HepG2 (cell line): ENCODE data around the gene WNT1. TPM values are rescaled to one million over a fixed set of nuclear protein-coding genes. Genes with fewer than 3 reads are reported as not detected.
A peak's percentile ranks its signal among the peaks of the same experiment; 100 is the strongest.

Source experiments
- AHR ChIP-seq: IDR thresholded peaks from 2 replicates; pipeline ENCODE4 v1.6.1; 2018; ENCODE audit warnings: missing genetic modification reagents, missing compliant biosample characterization
- BCL3 ChIP-seq: sonication (generic); formaldehyde crosslinking; IDR thresholded peaks from 2 replicates; pipeline ENCODE4 v1.5.1; 2020; ENCODE audit warnings: mild to moderate bottlenecking, missing genetic modification reagents, moderate library complexity
- CENPX ChIP-seq: sonication (generic); formaldehyde crosslinking; IDR thresholded peaks from 2 replicates; pipeline ENCODE4 v1.9.0; 2021; ENCODE audit warnings: mild to moderate bottlenecking, missing genetic modification reagents, moderate library complexity
- DMAP1 ChIP-seq: IDR thresholded peaks from 2 replicates; pipeline ENCODE4 v1.6.1; 2016
- GATAD2A ChIP-seq: IDR thresholded peaks from 2 replicates; pipeline ENCODE4 v1.6.1; 2016
- GPN1 ChIP-seq: sonication (generic); formaldehyde crosslinking; IDR thresholded peaks from 2 replicates; pipeline ENCODE4 v1.5.1; 2020; ENCODE audit warnings: missing genetic modification reagents, borderline replicate concordance
- HNRNPK ChIP-seq: fragments of 200-400 bp; formaldehyde crosslinking; IDR thresholded peaks from 2 replicates; pipeline ENCODE4 v1.6.1; 2018; ENCODE audit warnings: low read length, low read depth, moderate library complexity, mild to moderate bottlenecking; ENCODE audit not compliant: poor library complexity, severe bottlenecking
- HOXA3 ChIP-seq: sonication (generic); formaldehyde crosslinking; IDR thresholded peaks from 2 replicates; pipeline ENCODE4 v1.5.0; 2020; ENCODE audit warnings: missing genetic modification reagents
- LCORL ChIP-seq, 2 experiments: fragments of 450-650 bp in 1 of 2; sonication (generic) in 1 of 2; formaldehyde crosslinking in 1 of 2; IDR thresholded peaks; 2 replicates each; pipeline versions ENCODE4 v1.5.0 to v1.6.1; 2017 to 2020; ENCODE audit warnings: antibody characterized with exemption in 1 of 2, missing genetic modification reagents in 1 of 2
- MXI1 ChIP-seq: IDR thresholded peaks from 3 replicates; pipeline ENCODE4 v1.6.1; 2012; ENCODE audit warnings: low read depth, low read length, inconsistent platforms, borderline replicate concordance
- PBX3 ChIP-seq: sonication (generic); formaldehyde crosslinking; IDR thresholded peaks from 2 replicates; pipeline ENCODE4 v1.8.1; 2023; ENCODE audit warnings: missing genetic modification reagents, inconsistent platforms, borderline replicate concordance
- POLR2A ChIP-seq, 2 experiments: IDR thresholded peaks; 2 replicates each; pipeline ENCODE4 v1.6.1; 2011; ENCODE audit warnings: low read depth in 2 of 2, low read length in 2 of 2, mild to moderate bottlenecking in 1 of 2, moderate library complexity in 1 of 2; ENCODE audit not compliant: insufficient read depth in 1 of 2
- REPIN1 ChIP-seq: sonication (generic); formaldehyde crosslinking; IDR thresholded peaks from 2 replicates; pipeline ENCODE4 v1.8.0; 2022; ENCODE audit warnings: missing genetic modification reagents, low read depth, mild to moderate bottlenecking, borderline replicate concordance
- SMAD9 ChIP-seq: sonication (generic); formaldehyde crosslinking; IDR thresholded peaks from 2 replicates; pipeline ENCODE4 v1.5.1; 2020; ENCODE audit warnings: mild to moderate bottlenecking, missing genetic modification reagents
- TEAD2 ChIP-seq: sonication (generic); formaldehyde crosslinking; IDR thresholded peaks from 2 replicates; pipeline ENCODE4 v1.9.0; 2021; ENCODE audit warnings: missing genetic modification reagents
- ZFP62 ChIP-seq: sonication (generic); formaldehyde crosslinking; IDR thresholded peaks from 2 replicates; pipeline ENCODE4 v1.4.0; 2020; ENCODE audit warnings: missing genetic modification reagents
- polyA plus RNA-seq, 8 experiments: library from polyadenylated mRNA; depleted of rRNA in 3 of 8; stranded (reverse) in 7 of 8; unstranded in 1 of 8; fragments of >200 nt; fragmentation: Illumina TruSeq in 4 of 8; extraction: Trizol in 4 of 8; gene quantifications; 2 replicates each; pipeline versions ENCODE4 v1.2.1 to v1.2.3, GENCODE V29; 2011 to 2016; ENCODE audit warnings: low read depth in 4 of 8, missing spikeins in 1 of 8, mixed read lengths in 1 of 8; ENCODE audit not compliant: insufficient read depth in 1 of 8
- total RNA-seq, 5 experiments: library from RNA; depleted of rRNA; stranded (reverse); fragments of >200 nt; fragmentation: Illumina TruSeq; extraction: Trizol; gene quantifications; 2 replicates each; pipeline ENCODE4 v1.2.3, GENCODE V29; 2016; ENCODE audit warnings: low read depth in 1 of 5
- TF ChIP-seq, protein P1 (sequence below): sonication (generic); formaldehyde crosslinking; IDR thresholded peaks from 2 replicates; pipeline ENCODE4 v1.4.0; 2020; ENCODE audit warnings: missing genetic modification reagents, borderline replicate concordance
- TF ChIP-seq, protein P2 (sequence below): sonication (generic); formaldehyde crosslinking; IDR thresholded peaks from 2 replicates; pipeline ENCODE4 v1.5.0; 2020; ENCODE audit warnings: mild to moderate bottlenecking, missing genetic modification reagents, borderline replicate concordance

The WNT1 gene
- total and polyA plus RNA-seq, 2 of the 13 experiments (the other 11 are each of a cell fraction or from before 2014, with no cell fraction given) = not detected

GRCh38 chr12:48957141-48958048, 20.7 kb upstream of the WNT1 start, which contains the start of gene ARF3 (continued):
- no peak for TF ChIP-seq PBX3 (CRISPR knock-in tag)
- TF ChIP-seq LCORL (IDR thresholded peaks at IDR 0.05) = no peak
- TF ChIP-seq LCORL (CRISPR knock-in tag; IDR thresholded peaks at IDR 0.05) = peak; percentile 74
- TF ChIP-seq ZFP62 (CRISPR knock-in tag) = no peak
- TF ChIP-seq MXI1 = peak; percentile 89
- no peak for TF ChIP-seq DMAP1 (CRISPR knock-in tag)
- peak; percentile 73; the same call in 1 of the 2 replicates for TF ChIP-seq BCL3 (CRISPR knock-in tag)
- no peak for TF ChIP-seq CENPX
- peak; percentile 56 to 86 for TF ChIP-seq POLR2A (IDR thresholded peaks at IDR 0.05; ENCODE audit: insufficient read depth in 1 of 2, low read depth in 2 of 2, low read length in 2 of 2)
- TF ChIP-seq TEAD2 (CRISPR knock-in tag) = no peak
- no peak for TF ChIP-seq GPN1 (CRISPR knock-in tag)
- TF ChIP-seq HOXA3 (CRISPR knock-in tag) = peak; percentile 55
- TF ChIP-seq AHR (CRISPR knock-in tag) = no peak
- peak; percentile 84 for TF ChIP-seq HNRNPK
- TF ChIP-seq, protein P1, sequence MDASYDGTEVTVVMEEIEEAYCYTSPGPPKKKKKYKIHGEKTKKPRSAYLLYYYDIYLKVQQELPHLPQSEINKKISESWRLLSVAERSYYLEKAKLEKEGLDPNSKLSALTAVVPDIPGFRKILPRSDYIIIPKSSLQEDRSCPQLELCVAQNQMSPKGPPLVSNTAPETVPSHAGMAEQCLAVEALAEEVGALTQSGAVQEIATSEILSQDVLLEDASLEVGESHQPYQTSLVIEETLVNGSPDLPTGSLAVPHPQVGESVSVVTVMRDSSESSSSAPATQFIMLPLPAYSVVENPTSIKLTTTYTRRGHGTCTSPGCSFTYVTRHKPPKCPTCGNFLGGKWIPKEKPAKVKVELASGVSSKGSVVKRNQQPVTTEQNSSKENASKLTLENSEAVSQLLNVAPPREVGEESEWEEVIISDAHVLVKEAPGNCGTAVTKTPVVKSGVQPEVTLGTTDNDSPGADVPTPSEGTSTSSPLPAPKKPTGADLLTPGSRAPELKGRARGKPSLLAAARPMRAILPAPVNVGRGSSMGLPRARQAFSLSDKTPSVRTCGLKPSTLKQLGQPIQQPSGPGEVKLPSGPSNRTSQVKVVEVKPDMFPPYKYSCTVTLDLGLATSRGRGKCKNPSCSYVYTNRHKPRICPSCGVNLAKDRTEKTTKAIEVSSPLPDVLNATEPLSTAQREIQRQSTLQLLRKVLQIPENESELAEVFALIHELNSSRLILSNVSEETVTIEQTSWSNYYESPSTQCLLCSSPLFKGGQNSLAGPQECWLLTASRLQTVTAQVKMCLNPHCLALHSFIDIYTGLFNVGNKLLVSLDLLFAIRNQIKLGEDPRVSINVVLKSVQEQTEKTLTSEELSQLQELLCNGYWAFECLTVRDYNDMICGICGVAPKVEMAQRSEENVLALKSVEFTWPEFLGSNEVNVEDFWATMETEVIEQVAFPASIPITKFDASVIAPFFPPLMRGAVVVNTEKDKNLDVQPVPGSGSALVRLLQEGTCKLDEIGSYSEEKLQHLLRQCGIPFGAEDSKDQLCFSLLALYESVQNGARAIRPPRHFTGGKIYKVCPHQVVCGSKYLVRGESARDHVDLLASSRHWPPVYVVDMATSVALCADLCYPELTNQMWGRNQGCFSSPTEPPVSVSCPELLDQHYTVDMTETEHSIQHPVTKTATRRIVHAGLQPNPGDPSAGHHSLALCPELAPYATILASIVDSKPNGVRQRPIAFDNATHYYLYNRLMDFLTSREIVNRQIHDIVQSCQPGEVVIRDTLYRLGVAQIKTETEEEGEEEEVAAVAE (CRISPR knock-in tag) = no peak; the same call in 1 of the 2 replicates
- TF ChIP-seq GATAD2A = no peak
- 0 out of 2 replicates have a peak, but pooled peaks have one; percentile 57 for TF ChIP-seq SMAD9 (CRISPR knock-in tag)
- TF ChIP-seq, protein P2, sequence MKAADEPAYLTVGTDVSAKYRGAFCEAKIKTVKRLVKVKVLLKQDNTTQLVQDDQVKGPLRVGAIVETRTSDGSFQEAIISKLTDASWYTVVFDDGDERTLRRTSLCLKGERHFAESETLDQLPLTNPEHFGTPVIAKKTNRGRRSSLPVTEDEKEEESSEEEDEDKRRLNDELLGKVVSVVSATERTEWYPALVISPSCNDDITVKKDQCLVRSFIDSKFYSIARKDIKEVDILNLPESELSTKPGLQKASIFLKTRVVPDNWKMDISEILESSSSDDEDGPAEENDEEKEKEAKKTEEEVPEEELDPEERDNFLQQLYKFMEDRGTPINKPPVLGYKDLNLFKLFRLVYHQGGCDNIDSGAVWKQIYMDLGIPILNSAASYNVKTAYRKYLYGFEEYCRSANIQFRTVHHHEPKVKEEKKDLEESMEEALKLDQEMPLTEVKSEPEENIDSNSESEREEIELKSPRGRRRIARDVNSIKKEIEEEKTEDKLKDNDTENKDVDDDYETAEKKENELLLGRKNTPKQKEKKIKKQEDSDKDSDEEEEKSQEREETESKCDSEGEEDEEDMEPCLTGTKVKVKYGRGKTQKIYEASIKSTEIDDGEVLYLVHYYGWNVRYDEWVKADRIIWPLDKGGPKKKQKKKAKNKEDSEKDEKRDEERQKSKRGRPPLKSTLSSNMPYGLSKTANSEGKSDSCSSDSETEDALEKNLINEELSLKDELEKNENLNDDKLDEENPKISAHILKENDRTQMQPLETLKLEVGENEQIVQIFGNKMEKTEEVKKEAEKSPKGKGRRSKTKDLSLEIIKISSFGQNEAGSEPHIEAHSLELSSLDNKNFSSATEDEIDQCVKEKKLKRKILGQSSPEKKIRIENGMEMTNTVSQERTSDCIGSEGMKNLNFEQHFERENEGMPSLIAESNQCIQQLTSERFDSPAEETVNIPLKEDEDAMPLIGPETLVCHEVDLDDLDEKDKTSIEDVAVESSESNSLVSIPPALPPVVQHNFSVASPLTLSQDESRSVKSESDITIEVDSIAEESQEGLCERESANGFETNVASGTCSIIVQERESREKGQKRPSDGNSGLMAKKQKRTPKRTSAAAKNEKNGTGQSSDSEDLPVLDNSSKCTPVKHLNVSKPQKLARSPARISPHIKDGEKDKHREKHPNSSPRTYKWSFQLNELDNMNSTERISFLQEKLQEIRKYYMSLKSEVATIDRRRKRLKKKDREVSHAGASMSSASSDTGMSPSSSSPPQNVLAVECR (CRISPR knock-in tag) = peak; percentile 89
- TF ChIP-seq REPIN1 (CRISPR knock-in tag) = peak; percentile 69; the same call in 1 of the 2 replicates
